GM23338 (cell line): ENCODE data around the gene TFIP11. TPM values are rescaled to one million over a fixed set of nuclear protein-coding genes. Genes with fewer than 3 reads are reported as not detected.

Experiments
- ATAC-seq: fragments of 200-7000 bp; cut with Tn5 transposase; 3 replicates; pipeline ENCODE4 v1.9.1; 2020
- DNase-seq: peaks from one replicate; pipeline ENCODE4 v3.0.0-alpha.2; 2015; ENCODE audit warnings: low spot score
- H2AFZ ChIP-seq: fragments of 200-600 bp; sonication (generic); 2 replicates; pipeline ENCODE4 v1.8.0; 2016; ENCODE audit warnings: antibody characterized with exemption, mild to moderate bottlenecking, moderate library complexity
- H3F3A ChIP-seq: fragments of 200-600 bp; sonication (generic); replicated peaks from 2 replicates; pipeline ENCODE4 v1.8.0; 2017; ENCODE audit warnings: antibody characterized with exemption, mixed run types, low read depth
- H3K27ac ChIP-seq: fragments of 200-600 bp; sonication (generic); 2 replicates; pipeline ENCODE4 v1.6.1; 2016; ENCODE audit warnings: low read depth
- H3K27me3 ChIP-seq: fragments of 200-600 bp; sonication (generic); 2 replicates; pipeline ENCODE4 v1.8.0; 2016; ENCODE audit warnings: mild to moderate bottlenecking, mixed run types, moderate library complexity; ENCODE audit not compliant: insufficient read depth
- H3K36me3 ChIP-seq: fragments of 200-600 bp; sonication (generic); 2 replicates; pipeline ENCODE4 v1.8.0; 2016; ENCODE audit warnings: mild to moderate bottlenecking; ENCODE audit not compliant: insufficient read depth
- H3K4me1 ChIP-seq: fragments of 200-600 bp; sonication (generic); 2 replicates; pipeline ENCODE4 v1.8.0; 2016; ENCODE audit warnings: mild to moderate bottlenecking, moderate library complexity; ENCODE audit not compliant: insufficient read depth
- H3K4me2 ChIP-seq: fragments of 200-600 bp; sonication (generic); 2 replicates; pipeline ENCODE4 v1.7.1; 2017; ENCODE audit warnings: mixed run types
- H3K4me3 ChIP-seq: fragments of 200-600 bp; sonication (generic); 2 replicates; pipeline ENCODE4 v1.6.1; 2016; ENCODE audit warnings: mixed run types
- H3K79me2 ChIP-seq: fragments of 200-600 bp; sonication (generic); replicated peaks from 2 replicates; pipeline ENCODE4 v1.8.0; 2017; ENCODE audit warnings: mild to moderate bottlenecking; ENCODE audit not compliant: insufficient read depth
- H3K9me2 ChIP-seq: fragments of 200-600 bp; sonication (generic); 2 replicates; pipeline ENCODE4 v1.8.0; 2017; ENCODE audit not compliant: insufficient read depth
- H4K20me1 ChIP-seq: fragments of 200-600 bp; sonication (generic); replicated peaks from 2 replicates; pipeline ENCODE4 v1.8.0; 2017; ENCODE audit warnings: mild to moderate bottlenecking; ENCODE audit not compliant: insufficient read depth
- H3K27ac Mint-ChIP-seq: 2 replicates; pipeline ENCODE4 v1.8.0; 2020; ENCODE audit warnings: inconsistent platforms, mild to moderate bottlenecking, moderate library complexity, mixed read lengths
- H3K27me3 Mint-ChIP-seq: 3 replicates; pipeline ENCODE4 v1.8.0; 2022; ENCODE audit warnings: low read depth, mild to moderate bottlenecking, moderate library complexity, mixed read lengths, inconsistent platforms; ENCODE audit not compliant: insufficient read depth, poor library complexity
- H3K36me3 Mint-ChIP-seq: 3 replicates; pipeline ENCODE4 v1.8.0; 2021; ENCODE audit warnings: low read depth, mild to moderate bottlenecking, inconsistent platforms, moderate library complexity, mixed read lengths
- H3K4me1 Mint-ChIP-seq: 3 replicates; pipeline ENCODE4 v1.8.0; 2020; ENCODE audit warnings: mild to moderate bottlenecking, inconsistent platforms, mixed read lengths
- H3K4me3 Mint-ChIP-seq: 3 replicates; pipeline ENCODE4 v1.8.0; 2021; ENCODE audit warnings: moderate library complexity, mild to moderate bottlenecking, inconsistent platforms, mixed read lengths
- H3K9me3 Mint-ChIP-seq: 3 replicates; pipeline ENCODE4 v1.8.0; 2020; ENCODE audit warnings: moderate library complexity, mild to moderate bottlenecking, inconsistent platforms, mixed read lengths
- CREB1 ChIP-seq: fragments of 250-450 bp; sonication (Bioruptor Pico); IDR thresholded peaks from 2 replicates; pipeline ENCODE4 v1.5.0; 2020; ENCODE audit warnings: low read depth, mild to moderate bottlenecking, moderate library complexity
- CTCF ChIP-seq, 2 experiments: fragments of 200-600 bp in 1 of 2; sonication (generic) in 1 of 2; conservative IDR thresholded peaks; 2 replicates each; pipeline versions ENCODE4 v1.5.1 to v1.6.1; 2016 to 2017; ENCODE audit warnings: antibody characterized with exemption in 2 of 2, low read depth in 2 of 2, mild to moderate bottlenecking in 2 of 2, moderate library complexity in 1 of 2
- EZH2 ChIP-seq: fragments of 200-600 bp; sonication (generic); IDR thresholded peaks from one replicate; pipeline ENCODE4 v1.8.0; 2017; ENCODE audit warnings: antibody characterized with exemption, mild to moderate bottlenecking, low read depth; ENCODE audit not compliant: unreplicated experiment
- EZH2phosphoT487 ChIP-seq: fragments of 200-600 bp; sonication (generic); IDR thresholded peaks from one replicate; pipeline ENCODE4 v1.8.1; 2018; ENCODE audit warnings: antibody characterized with exemption; ENCODE audit not compliant: unreplicated experiment
- JUNB ChIP-seq: IDR thresholded peaks from one replicate; pipeline ENCODE4 v1.6.1; 2016; ENCODE audit warnings: antibody characterized with exemption; ENCODE audit not compliant: unreplicated experiment
- NANOG ChIP-seq: IDR thresholded peaks from 2 replicates; pipeline ENCODE4 v1.6.1; 2016; ENCODE audit warnings: antibody characterized with exemption, borderline replicate concordance
- POLR2AphosphoS5 ChIP-seq: IDR thresholded peaks from 2 replicates; pipeline ENCODE4 v1.6.1; 2016; ENCODE audit warnings: antibody characterized with exemption, low read depth
- REST ChIP-seq: IDR thresholded peaks from one replicate; pipeline ENCODE4 v1.6.1; 2018; ENCODE audit warnings: antibody characterized with exemption; ENCODE audit not compliant: unreplicated experiment
- STAT1 ChIP-seq: IDR thresholded peaks from one replicate; pipeline ENCODE4 v1.6.1; 2016; ENCODE audit warnings: antibody characterized with exemption; ENCODE audit not compliant: unreplicated experiment
- ZNF114 ChIP-seq: fragments of 250-450 bp; sonication (Bioruptor Pico); IDR thresholded peaks from 2 replicates; pipeline ENCODE4 v1.5.0; 2020; ENCODE audit warnings: mild to moderate bottlenecking, moderate library complexity
- ZNF331 ChIP-seq: fragments of 250-450 bp; sonication (Bioruptor Pico); IDR thresholded peaks from 2 replicates; pipeline ENCODE4 v1.5.0; 2020; ENCODE audit warnings: low read depth, mild to moderate bottlenecking, moderate library complexity
- polyA plus RNA-seq: library from polyadenylated mRNA; unstranded; fragments of >200 nt; fragmentation: Nextera tagmentation; extraction: Ambion mirVana; gene quantifications from 2 replicates; pipeline ENCODE4 v1.2.1, GENCODE V29; 2016
- total RNA-seq: library from RNA; depleted of rRNA; stranded (reverse); fragments of >200 nt; shearing (Covaris generic); gene quantifications from 2 replicates; pipeline ENCODE4 v1.2.3, GENCODE V29; 2014

The TFIP11 gene
- total and polyA plus RNA-seq, 2 experiments from 2014 or later = 17.1 to 26.2 TPM

- TF ChIP-seq REST (no peak), EZH2 (no peak)
These were observed 10.3 kb downstream of the TFIP11 start (continued) for GRCh38 chr22:26501996-26502395.

- Histone ChIP-seq H3K4me2 (no peak overlapping the region), H3K27me3 (no peaks in the 10 kb centered on the region), H3K36me3 (peaks cover 64% of the 10 kb centered on the region), H3K4me3 (no peak overlapping the region), H3K4me1 (no peaks in the 10 kb centered on the region; the same call in 1 of the 2 replicates), H3F3A (peaks cover 19% of the 10 kb centered on the region; the same call in 1 of the 2 replicates), H2AFZ (no peak overlapping the region), H3K79me2 (no peaks in the 10 kb centered on the region), H3K9me2 (no peaks in the 10 kb centered on the region), H4K20me1 (no peaks in the 10 kb centered on the region; the same call in 1 of the 2 replicates), H3K27ac (no peak overlapping the region)
- no peak for ATAC-seq
- H3K36me3 Mint-ChIP-seq = peaks cover 83% of the 10 kb centered on the region
- peaks cover 5% of the 10 kb centered on the region for H3K27me3 Mint-ChIP-seq
- no peak for DNase-seq
- H3K27ac Mint-ChIP-seq = no peak overlapping the region
- no peak overlapping the region for H3K4me3 Mint-ChIP-seq
- H3K9me3 Mint-ChIP-seq = no peaks in the 10 kb centered on the region
- H3K4me1 Mint-ChIP-seq = peaks cover 10% of the 10 kb centered on the region
- no peak for TF ChIP-seq REST
- TF ChIP-seq CREB1 (CRISPR knock-in tag) = no peak
- TF ChIP-seq POLR2AphosphoS5 = no peak
- TF ChIP-seq NANOG = no peak
- no peak for TF ChIP-seq CTCF (conservative IDR thresholded peaks at IDR 0.05; ENCODE audit: low read depth in 2 of 2)
- no peak for TF ChIP-seq EZH2phosphoT487
- no peak for TF ChIP-seq EZH2
- no peak for TF ChIP-seq ZNF114
- TF ChIP-seq JUNB = no peak
- no peak for TF ChIP-seq STAT1
- TF ChIP-seq ZNF331 (CRISPR knock-in tag) = no peak
These were observed 13.0 kb downstream of the TFIP11 start for GRCh38 chr22:26499188-26499703.
